ENCODE measurements around the gene ETNK2. TPM values are rescaled to one million over a fixed set of nuclear protein-coding genes. Genes with fewer than 3 reads are reported as not detected.

The ETNK2 gene
- total and polyA plus RNA-seq, 2 of the 13 experiments (the other 11 are each of a cell fraction or from before 2014, with no cell fraction given) = 15.5 to 42.8 TPM

GRCh38 chr1:204142032-204142974, 9.5 kb downstream of the ETNK2 start (continued):
- TF ChIP-seq ZNF431 (CRISPR knock-in tag; IDR thresholded peaks at IDR 0.05; ENCODE audit: borderline replicate concordance, low read depth) = no peak
- no peak for TF ChIP-seq ZFAT (CRISPR knock-in tag; conservative IDR thresholded peaks at IDR 0.05)
- TF ChIP-seq NR0B2 (CRISPR knock-in tag; IDR thresholded peaks at IDR 0.05) = no peak
- TF ChIP-seq TAF15 (IDR thresholded peaks at IDR 0.05; ENCODE audit: low read depth, low read length, poor library complexity, severe bottlenecking) = no peak
- TF ChIP-seq ZNF549 (CRISPR knock-in tag; IDR thresholded peaks at IDR 0.05) = no peak
- no peak for TF ChIP-seq CBX2 (IDR thresholded peaks at IDR 0.05; ENCODE audit: low read depth, low read length)
- TF ChIP-seq CBX2 (CRISPR knock-in tag; IDR thresholded peaks at IDR 0.05; ENCODE audit: low read depth) = no peak
- no peak for TF ChIP-seq PHF5A (CRISPR knock-in tag; IDR thresholded peaks at IDR 0.05; ENCODE audit: low read depth, unreplicated experiment)
- no peak for TF ChIP-seq CBX5 (CRISPR knock-in tag; IDR thresholded peaks at IDR 0.05; ENCODE audit: borderline replicate concordance)
- TF ChIP-seq ZNF468 (CRISPR knock-in tag; IDR thresholded peaks at IDR 0.05) = no peak
- TF ChIP-seq MED8 (CRISPR knock-in tag; IDR thresholded peaks at IDR 0.05; ENCODE audit: insufficient replicate concordance) = no peak
- no peak for TF ChIP-seq ZNF580 (CRISPR knock-in tag; IDR thresholded peaks at IDR 0.05; ENCODE audit: borderline replicate concordance, low read depth)
- no peak for TF ChIP-seq SOX6 (IDR thresholded peaks at IDR 0.05)
- peak; percentile 50 for TF ChIP-seq SOX6 (CRISPR knock-in tag; IDR thresholded peaks at IDR 0.05)
- TF ChIP-seq ZNF776 (CRISPR knock-in tag; IDR thresholded peaks at IDR 0.05) = no peak
- TF ChIP-seq NCOR1 (IDR thresholded peaks at IDR 0.05; ENCODE audit: borderline replicate concordance, low read length) = peak; percentile 76
- no peak for TF ChIP-seq TOPORS (CRISPR knock-in tag; IDR thresholded peaks at IDR 0.05)
- peak; percentile 54 for TF ChIP-seq GATAD2A (CRISPR knock-in tag; IDR thresholded peaks at IDR 0.05)
- TF ChIP-seq ZNF142 (CRISPR knock-in tag; IDR thresholded peaks at IDR 0.05) = no peak
- no peak for TF ChIP-seq ETV5 (CRISPR knock-in tag; IDR thresholded peaks at IDR 0.05; ENCODE audit: borderline replicate concordance)
- no peak for TF ChIP-seq ZSCAN21 (CRISPR knock-in tag; IDR thresholded peaks at IDR 0.05; ENCODE audit: borderline replicate concordance)
